Endodermal cell (in vitro differentiated cells): Measurements from ENCODE around the gene TM7SF3. TPM values are rescaled to one million over a fixed set of nuclear protein-coding genes. Genes with fewer than 3 reads are reported as not detected.

Experiments
- DNase-seq: peaks from one replicate; pipeline ENCODE4 v3.0.0-alpha.2; 2017
- H3K27ac ChIP-seq: 2 replicates; pipeline ENCODE4 v1.5.1; 2013; ENCODE audit warnings: mild to moderate bottlenecking, low read depth, low read length, moderate library complexity
- H3K27me3 ChIP-seq: 2 replicates; pipeline ENCODE4 v1.6.1; 2013; ENCODE audit warnings: mild to moderate bottlenecking, low read length, moderate library complexity; ENCODE audit not compliant: insufficient read depth, control insufficient read depth, poor library complexity, severe bottlenecking
- H3K36me3 ChIP-seq: 2 replicates; pipeline ENCODE4 v1.7.0; 2013; ENCODE audit warnings: mild to moderate bottlenecking, low read length, moderate library complexity; ENCODE audit not compliant: control insufficient read depth, insufficient read depth
- H3K4me1 ChIP-seq: one replicate; pipeline ENCODE4 v1.7.0; 2013; ENCODE audit warnings: low read length; ENCODE audit not compliant: control insufficient read depth, insufficient read depth
- H3K4me3 ChIP-seq: 2 replicates; pipeline ENCODE4 v1.5.1; 2013; ENCODE audit warnings: mild to moderate bottlenecking, low read length, moderate library complexity
- H3K9ac ChIP-seq: 2 replicates; pipeline ENCODE4 v1.6.1; 2013; ENCODE audit warnings: mild to moderate bottlenecking, low read length, moderate library complexity; ENCODE audit not compliant: poor library complexity, severe bottlenecking; ENCODE audit errors: extremely low read depth
- H3K9me3 ChIP-seq: 2 replicates; pipeline ENCODE4 v1.6.1; 2013; ENCODE audit warnings: mild to moderate bottlenecking, low read length, moderate library complexity; ENCODE audit not compliant: control insufficient read depth
- H3K27ac Mint-ChIP-seq: 2 replicates; pipeline ENCODE4 v1.8.0; 2020; ENCODE audit warnings: mixed read lengths
- H3K27me3 Mint-ChIP-seq: 2 replicates; pipeline ENCODE4 v1.8.0; 2021; ENCODE audit warnings: mild to moderate bottlenecking, mixed read lengths; ENCODE audit not compliant: insufficient read depth
- H3K36me3 Mint-ChIP-seq: 2 replicates; pipeline ENCODE4 v1.8.0; 2020; ENCODE audit warnings: low read depth, mixed read lengths
- H3K4me1 Mint-ChIP-seq: 2 replicates; pipeline ENCODE4 v1.8.0; 2020; ENCODE audit warnings: mixed read lengths
- H3K4me3 Mint-ChIP-seq: 2 replicates; pipeline ENCODE4 v1.8.0; 2020; ENCODE audit warnings: mild to moderate bottlenecking, moderate library complexity, mixed read lengths
- H3K9me3 Mint-ChIP-seq: 2 replicates; pipeline ENCODE4 v1.8.0; 2020; ENCODE audit warnings: mild to moderate bottlenecking, mixed read lengths
- CTCF ChIP-seq: fragments of 200-600 bp; sonication (generic); conservative IDR thresholded peaks from 2 replicates; pipeline ENCODE4 v1.5.0; 2021; ENCODE audit warnings: antibody characterized with exemption, mild to moderate bottlenecking
- WGBS, 2 experiments: methylation state at CpG; one replicate each; pipeline versions ENCODE4 v1.1.5 to v1.1.7; 2013; ENCODE audit warnings: missing lambda C conversion rate in 2 of 2, mixed read lengths in 1 of 2; ENCODE audit not compliant: insufficient coverage in 1 of 2, insufficient read length in 1 of 2; 5-methylcytosine and 5-hydroxymethylcytosine counted together
- total RNA-seq, 2 donors: library from RNA; stranded (reverse); fragmentation: NEBNext Ultra II Directional in 1 of 2; extraction: Animal tissue kit (Norgen Biotek cat#: 25700) in 1 of 2; gene quantifications; 2 replicates in 1 of 2; 3 replicates in 1 of 2; pipeline ENCODE4 v1.2.1, GENCODE V29; 2021

The TM7SF3 gene
- total RNA-seq, 2 donors from 2014 or later = 55.7 to 86.8 TPM

- peaks cover 1% of the 10 kb centered on the region for H3K9me3 Mint-ChIP-seq
- no peak for DNase-seq
- Histone ChIP-seq H3K4me1 (no peaks in the 10 kb centered on the region), H3K27ac (no peak overlapping the region), H3K27me3 (no peaks in the 10 kb centered on the region), H3K9me3 (no peaks in the 10 kb centered on the region), H3K36me3 (peaks cover 33% of the 10 kb centered on the region), H3K9ac (no peak overlapping the region), H3K4me3 (no peak overlapping the region)
- 95% methylated on average over 1 of the region's 1 CpG; no CpG with 5 or more reads in 1 of the 2 experiments for WGBS, 2 experiments
- TF ChIP-seq CTCF = no peak
- peaks cover 37% of the 10 kb centered on the region for H3K36me3 Mint-ChIP-seq
- H3K27ac Mint-ChIP-seq = no peak overlapping the region
- no peaks in the 10 kb centered on the region for H3K27me3 Mint-ChIP-seq
- no peak overlapping the region for H3K4me3 Mint-ChIP-seq
- peaks cover 9% of the 10 kb centered on the region for H3K4me1 Mint-ChIP-seq
Measured at GRCh38 chr12:26978801-26979200, 35.4 kb downstream of the TM7SF3 start.

GRCh38 chr12:26976687-26977086, 37.5 kb downstream of the TM7SF3 start:
- Histone ChIP-seq H3K27ac (no peak overlapping the region), H3K36me3 (peaks cover 30% of the 10 kb centered on the region), H3K4me3 (no peak overlapping the region), H3K27me3 (no peaks in the 10 kb centered on the region), H3K4me1 (no peaks in the 10 kb centered on the region), H3K9ac (no peak overlapping the region), H3K9me3 (no peaks in the 10 kb centered on the region)
- TF ChIP-seq CTCF = no peak
- WGBS, 2 experiments = 93 to 100% methylated on average over 2 of the region's 2 CpGs
- no peak for DNase-seq
- Mint-ChIP-seq H3K27ac (no peak overlapping the region), H3K27me3 (no peaks in the 10 kb centered on the region), H3K9me3 (no peaks in the 10 kb centered on the region), H3K36me3 (peaks cover 27% of the 10 kb centered on the region), H3K4me3 (no peak overlapping the region), H3K4me1 (peaks cover 9% of the 10 kb centered on the region)

DNA sequence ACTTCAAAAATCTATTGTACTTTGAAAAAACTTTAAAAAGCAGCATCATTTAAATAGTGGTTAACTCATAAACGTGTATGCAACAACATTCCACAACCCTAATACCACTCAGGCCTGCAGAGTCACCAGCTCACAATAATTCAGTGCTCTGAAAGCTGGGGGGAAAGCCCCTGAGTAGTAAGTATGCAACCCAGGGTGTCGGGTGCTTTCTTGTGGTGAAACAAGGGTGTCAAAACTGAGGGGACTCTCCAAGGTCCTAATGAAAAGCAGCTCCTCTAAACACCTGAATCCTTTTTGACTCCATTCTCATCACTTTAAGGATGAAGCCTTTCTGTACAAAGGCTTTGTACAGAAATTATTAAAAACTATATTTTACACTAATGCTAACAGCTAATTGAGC, 42.2 kb downstream of the TM7SF3 start:
- peaks cover 27% of the 10 kb centered on the region for H3K36me3 ChIP-seq
- H3K36me3 Mint-ChIP-seq = peaks cover 41% of the 10 kb centered on the region
- no peak overlapping the region for H3K27ac ChIP-seq
- H3K4me1 ChIP-seq = no peaks in the 10 kb centered on the region
- TF ChIP-seq CTCF = no peak
- no peak overlapping the region for H3K4me3 Mint-ChIP-seq
- H3K9ac ChIP-seq = no peak overlapping the region
- H3K27ac Mint-ChIP-seq = no peak overlapping the region
- 94% methylated on average over 2 of the region's 2 CpGs; no CpG with 5 or more reads in 1 of the 2 experiments for WGBS, 2 experiments
- H3K9me3 ChIP-seq = no peaks in the 10 kb centered on the region
- DNase-seq = no peak
- no peaks in the 10 kb centered on the region for H3K4me1 Mint-ChIP-seq
- H3K4me3 ChIP-seq = no peak overlapping the region
- H3K27me3 ChIP-seq = no peaks in the 10 kb centered on the region
- H3K9me3 Mint-ChIP-seq = no peaks in the 10 kb centered on the region
- no peaks in the 10 kb centered on the region for H3K27me3 Mint-ChIP-seq
